Endothelial cell of umbilical vein (primary cell): ENCODE data around the gene PSPN. TPM values are rescaled to one million over a fixed set of nuclear protein-coding genes. Genes with fewer than 3 reads are reported as not detected.

ENCODE experiments used
- BruUV-seq: library from RNA; stranded (reverse); fragments of 400-500 nt; replicated peaks from 2 replicates; lab custom pipeline; 2021; lab: Mats Ljungman, UMichigan
- CTCF ChIA-PET: fragments of 300-600, 350-600 bp; sonication (Branson Sonifier 250); formaldehyde crosslinking; loops from one replicate; lab custom pipeline; 2021; ENCODE audit warnings: antibody characterized with exemption, inconsistent platforms; lab: Charles Lee
- POLR2A ChIA-PET: fragments of 300-600, 350-600 bp; sonication (Branson Sonifier 250); formaldehyde crosslinking; loops from one replicate; lab custom pipeline; 2021; ENCODE audit warnings: antibody characterized with exemption, inconsistent platforms; lab: Charles Lee
- DNase-seq: peaks from one replicate; pipeline ENCODE4 v3.0.0-alpha.2; 2011; ENCODE audit warnings: low read depth, low spot score
- FAIRE-seq: peaks from 2 replicates; lab custom pipeline; 2011; peaks lifted over from hg19 to GRCh38; lab: Jason Lieb, UNC
- H2AFZ ChIP-seq: 2 replicates; pipeline ENCODE4 v1.6.0; 2012; ENCODE audit warnings: low read depth, low read length, control low read depth, inconsistent platforms
- H3K27ac ChIP-seq: 2 replicates; pipeline ENCODE4 v1.5.1; 2011; ENCODE audit warnings: low read depth, mild to moderate bottlenecking, control low read depth, low read length, moderate library complexity; ENCODE audit not compliant: insufficient read depth
- H3K27me3 ChIP-seq, 2 experiments: 2 replicates each; pipeline versions ENCODE4 v1.6.0 to v1.6.1; 2011; ENCODE audit warnings: low read length in 2 of 2, mixed read lengths in 1 of 2; ENCODE audit not compliant: control insufficient read depth in 2 of 2, insufficient read depth in 2 of 2
- H3K36me3 ChIP-seq, 2 experiments: 2 replicates in 1 of 2; 3 replicates in 1 of 2; pipeline ENCODE4 v1.5.1; 2011; ENCODE audit warnings: low read length in 2 of 2, mild to moderate bottlenecking in 1 of 2, moderate library complexity in 1 of 2; ENCODE audit not compliant: control insufficient read depth in 2 of 2, insufficient read depth in 2 of 2; ENCODE audit errors: extremely low read depth in 1 of 2
- H3K4me1 ChIP-seq: 3 replicates; pipeline ENCODE4 v1.5.1; 2011; ENCODE audit warnings: mild to moderate bottlenecking, low read length; ENCODE audit not compliant: control insufficient read depth, insufficient read depth; ENCODE audit errors: extremely low read depth
- H3K4me2 ChIP-seq: 2 replicates; pipeline ENCODE4 v1.6.1; 2011; ENCODE audit warnings: low read length, control low read depth, mixed read lengths; ENCODE audit not compliant: insufficient read depth
- H3K4me3 ChIP-seq, 3 experiments: fragments of 200-600 bp in 1 of 3; sonication (generic), shearing (Covaris generic) in 1 of 3; replicated peaks in 1 of 3; 2 replicates each; pipeline ENCODE4 v1.5.1; 2011 to 2016; ENCODE audit warnings: control low read depth in 3 of 3, low read length in 3 of 3, mild to moderate bottlenecking in 2 of 3, inconsistent platforms in 1 of 3, low read depth in 1 of 3, moderate library complexity in 1 of 3; ENCODE audit not compliant: insufficient read depth in 1 of 3
- H3K79me2 ChIP-seq: 2 replicates; pipeline ENCODE4 v1.6.0; 2012; ENCODE audit warnings: low read length, inconsistent platforms; ENCODE audit not compliant: control insufficient read depth, insufficient read depth
- H3K9ac ChIP-seq: replicated peaks from 2 replicates; pipeline ENCODE3; 2011; ENCODE audit warnings: low read length, control low read depth; ENCODE audit not compliant: insufficient read depth; ENCODE audit errors: extremely low read depth
- H3K9me1 ChIP-seq: replicated peaks from 3 replicates; pipeline ENCODE4 v1.6.0; 2011; ENCODE audit warnings: mild to moderate bottlenecking, low read length; ENCODE audit not compliant: control insufficient read depth, insufficient read depth; ENCODE audit errors: extremely low read depth
- H3K9me3 ChIP-seq: replicated peaks from 2 replicates; pipeline ENCODE4 v1.5.1; 2012; ENCODE audit warnings: low read length, inconsistent platforms; ENCODE audit not compliant: control insufficient read depth, insufficient read depth
- H4K20me1 ChIP-seq: replicated peaks from 2 replicates; pipeline ENCODE3; 2011; ENCODE audit warnings: mild to moderate bottlenecking, low read length; ENCODE audit not compliant: control insufficient read depth, insufficient read depth; ENCODE audit errors: extremely low read depth
- CTCF ChIP-seq, 2 donors: IDR thresholded peaks; 1 replicate in 1 of 2; 2 replicates in 1 of 2; pipeline ENCODE4 v1.5.1; 2011; ENCODE audit warnings: low read length in 2 of 2, mild to moderate bottlenecking in 2 of 2, moderate library complexity in 2 of 2, control low read depth in 1 of 2, inconsistent platforms in 1 of 2, low read depth in 1 of 2; ENCODE audit not compliant: insufficient read depth in 1 of 2; ENCODE audit errors: extremely low read depth in 1 of 2
- EZH2 ChIP-seq: IDR thresholded peaks from 2 replicates; pipeline ENCODE4 v1.6.1; 2012; ENCODE audit warnings: borderline replicate concordance, low read depth, mild to moderate bottlenecking, moderate library complexity, low read length, inconsistent platforms; ENCODE audit not compliant: severe bottlenecking
- FOS ChIP-seq: IDR thresholded peaks from 2 replicates; pipeline ENCODE4 v1.6.1; 2011; ENCODE audit warnings: mild to moderate bottlenecking, low read length, moderate library complexity, borderline replicate concordance; ENCODE audit not compliant: insufficient read depth
- GATA2 ChIP-seq: IDR thresholded peaks from 2 replicates; pipeline ENCODE4 v1.7.0; 2011; ENCODE audit warnings: low read depth, mild to moderate bottlenecking, moderate library complexity, mixed read lengths, low read length; ENCODE audit not compliant: insufficient read length, insufficient read depth
- JUN ChIP-seq: IDR thresholded peaks from 2 replicates; pipeline ENCODE4 v1.6.1; 2011; ENCODE audit warnings: borderline replicate concordance, low read depth; ENCODE audit not compliant: insufficient read length, insufficient read depth
- MAX ChIP-seq: IDR thresholded peaks from 2 replicates; pipeline ENCODE4 v1.6.1; 2011; ENCODE audit not compliant: insufficient read depth, insufficient read length
- MYC ChIP-seq: IDR thresholded peaks from one replicate; pipeline ENCODE4 v1.6.1; 2011; ENCODE audit warnings: mild to moderate bottlenecking, low read depth, low read length
- POLR2A ChIP-seq: IDR thresholded peaks from 2 replicates; pipeline ENCODE4 v1.6.1; 2012; ENCODE audit warnings: low read depth, mild to moderate bottlenecking, control low read depth, low read length
- POLR2AphosphoS5 ChIP-seq: IDR thresholded peaks from 2 replicates; pipeline ENCODE4 v1.6.1; 2012; ENCODE audit warnings: low read depth, mild to moderate bottlenecking, control low read depth, low read length, moderate library complexity; ENCODE audit not compliant: insufficient read depth
- dilution Hi-C: fragments of 300-500 bp; cut with MboI; formaldehyde crosslinking; loops from one replicate; pipeline ENCODE4 v1.15.0; 2019; ENCODE audit warnings: low sequenced_read_pairs; ENCODE audit not compliant: extremely low pct_ligation_motif_present
- intact Hi-C: fragments of 100-400 bp; cut with micrococcal nuclease; formaldehyde crosslinking; loops from one replicate; pipeline ENCODE4 v1.10.0; 2022
- polyA plus RNA-seq, 4 experiments: library from polyadenylated mRNA; depleted of rRNA in 3 of 4; stranded (reverse) in 3 of 4; unstranded in 1 of 4; fragments of >200 nt; gene quantifications; 2 replicates each; pipeline versions ENCODE4 v1.2.1 to v1.2.3, GENCODE V29; 2011 to 2012; ENCODE audit warnings: missing spikeins in 1 of 4
- total RNA-seq: library from RNA; stranded (reverse); gene quantifications from 2 replicates; pipeline ENCODE4 v1.2.3, GENCODE V29; 2021

The PSPN gene
- total and polyA plus RNA-seq, 2 donors (not counting 3 experiments of a cell fraction or from before 2014, with no cell fraction given) = 0.84 to 1.0 TPM

GRCh38 chr19:6418562-6418932 is 42.8 kb upstream of the PSPN start:
- H3K79me2 ChIP-seq = peaks cover 50% of the 10 kb centered on the region
- no peak overlapping the region for H2AFZ ChIP-seq
- dilution Hi-C loops = no loop called here
- POLR2A ChIA-PET = no interaction called here
- no peak overlapping the region for H3K27ac ChIP-seq
- TF ChIP-seq FOS = no peak
- no peak for TF ChIP-seq POLR2A
- TF ChIP-seq JUN = no peak
- no peak for TF ChIP-seq EZH2
- TF ChIP-seq MYC = no peak
- TF ChIP-seq POLR2AphosphoS5 = no peak
- no peak for TF ChIP-seq GATA2
- no peak for TF ChIP-seq MAX
- TF ChIP-seq CTCF (IDR thresholded peaks at IDR 0.05; ENCODE audit: extremely low read depth in 1 of 2, insufficient read depth in 1 of 2, low read depth in 1 of 2, low read length in 2 of 2) = no peak
- no peak overlapping the region for H3K9ac ChIP-seq
- no peaks in the 10 kb centered on the region for H3K9me3 ChIP-seq
- DNase-seq (no peak), FAIRE-seq (no peak)
- H3K9me1 ChIP-seq = no peaks in the 10 kb centered on the region
- H3K4me2 ChIP-seq = no peak overlapping the region
- peaks cover 33 to 70% of the 10 kb centered on the region in 2 experiments for H3K36me3 ChIP-seq
- CTCF ChIA-PET = interaction anchor here (2.0 kb wide), 1 partner anchor 24 kb away, joined by 6 read pairs; no protein-coding TSS in a partner anchor
- peaks cover 3% of the 10 kb centered on the region for H4K20me1 ChIP-seq
- intact Hi-C loops = no loop called here
- no peaks in the 10 kb centered on the region for H3K27me3 ChIP-seq
- no TSS peak for BruUV-seq
- no peak overlapping the region for H3K4me3 ChIP-seq
- H3K4me1 ChIP-seq = peaks cover 8% of the 10 kb centered on the region
